Adrenal gland (tissue), 5 donors: ENCODE measurements around the gene CERS2.

Experiments
- CTCF ChIP-seq, 6 experiments: fragments of 450-650 bp in 4 of 6; fragments of 200-600 bp in 2 of 6; sonication (generic) in 1 of 6; IDR thresholded peaks; 1 replicate in 5 of 6; 2 replicates in 1 of 6; pipeline versions ENCODE4 v1.5.1 to v1.8.0; 2016 to 2021; ENCODE audit warnings: antibody characterized with exemption in 6 of 6, mild to moderate bottlenecking in 2 of 6, moderate library complexity in 1 of 6
- POLR2A ChIP-seq, 2 donors: fragments of 450-650 bp; IDR thresholded peaks; one replicate each; pipeline ENCODE4 v1.6.1; 2017; ENCODE audit warnings: antibody characterized with exemption in 2 of 2, mild to moderate bottlenecking in 2 of 2, moderate library complexity in 1 of 2
- donor health status: DM: no; HTN: no; CAD: no.

- TF ChIP-seq CTCF (IDR thresholded peaks at IDR 0.05) (no peak), POLR2A (IDR thresholded peaks at IDR 0.05) (no peak)
Measured at GRCh38 chr1:150981177-150981804, 6.7 kb upstream of the CERS2 start.
